B cell (primary cell): ENCODE results near the gene CCHCR1.

Experiments
- EZH2 ChIP-seq: IDR thresholded peaks from 2 replicates; pipeline ENCODE4 v1.6.1; 2012; ENCODE audit warnings: borderline replicate concordance, low read depth, mild to moderate bottlenecking, moderate library complexity, low read length; ENCODE audit not compliant: insufficient read depth, poor library complexity, severe bottlenecking
- TF ChIP-seq, protein P1 (sequence below): fragments of 200-600 bp; IDR thresholded peaks from one replicate; pipeline ENCODE4 v1.8.0; 2022; ENCODE audit warnings: antibody characterized with exemption, mild to moderate bottlenecking

DNA sequence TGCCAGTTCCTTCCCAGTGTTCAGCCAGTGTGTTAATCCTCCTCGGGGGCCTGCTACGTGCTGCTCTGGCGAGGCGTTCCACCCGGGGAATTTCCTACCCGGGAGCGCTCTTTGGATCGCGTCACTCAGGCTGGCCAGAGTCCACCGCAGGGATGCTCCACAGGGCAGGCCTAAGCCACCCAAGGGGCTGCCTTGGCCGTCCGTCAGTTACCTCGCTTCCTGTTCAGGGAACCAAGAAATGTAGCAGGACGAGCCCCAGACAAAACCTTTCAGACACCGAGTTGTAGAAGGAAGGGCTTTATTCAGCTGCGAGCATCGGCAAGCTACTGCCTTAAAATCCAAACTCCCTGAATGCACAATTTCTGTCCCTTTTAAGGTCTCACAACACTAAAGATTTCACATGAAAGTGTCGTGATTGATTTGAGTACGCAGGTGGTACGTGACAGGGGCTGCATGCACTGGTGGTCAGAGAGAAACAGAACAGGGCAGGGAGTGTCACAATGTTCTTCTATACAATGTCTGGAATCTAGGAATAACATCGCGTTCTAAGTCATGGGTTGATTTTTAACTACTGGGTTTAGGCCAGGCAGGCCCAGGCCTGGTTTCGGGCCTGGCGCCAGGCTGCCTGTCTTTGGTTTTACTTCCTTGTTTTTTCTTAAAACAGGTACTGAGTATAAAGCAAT is 28.6 kb upstream of the CCHCR1 start:
- TF ChIP-seq, protein P1, sequence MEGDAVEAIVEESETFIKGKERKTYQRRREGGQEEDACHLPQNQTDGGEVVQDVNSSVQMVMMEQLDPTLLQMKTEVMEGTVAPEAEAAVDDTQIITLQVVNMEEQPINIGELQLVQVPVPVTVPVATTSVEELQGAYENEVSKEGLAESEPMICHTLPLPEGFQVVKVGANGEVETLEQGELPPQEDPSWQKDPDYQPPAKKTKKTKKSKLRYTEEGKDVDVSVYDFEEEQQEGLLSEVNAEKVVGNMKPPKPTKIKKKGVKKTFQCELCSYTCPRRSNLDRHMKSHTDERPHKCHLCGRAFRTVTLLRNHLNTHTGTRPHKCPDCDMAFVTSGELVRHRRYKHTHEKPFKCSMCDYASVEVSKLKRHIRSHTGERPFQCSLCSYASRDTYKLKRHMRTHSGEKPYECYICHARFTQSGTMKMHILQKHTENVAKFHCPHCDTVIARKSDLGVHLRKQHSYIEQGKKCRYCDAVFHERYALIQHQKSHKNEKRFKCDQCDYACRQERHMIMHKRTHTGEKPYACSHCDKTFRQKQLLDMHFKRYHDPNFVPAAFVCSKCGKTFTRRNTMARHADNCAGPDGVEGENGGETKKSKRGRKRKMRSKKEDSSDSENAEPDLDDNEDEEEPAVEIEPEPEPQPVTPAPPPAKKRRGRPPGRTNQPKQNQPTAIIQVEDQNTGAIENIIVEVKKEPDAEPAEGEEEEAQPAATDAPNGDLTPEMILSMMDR: no peak
- no peak for TF ChIP-seq EZH2
